HUES48 (cell line): ENCODE measurements around the gene FGD4.

Experiments
- H3K27ac ChIP-seq: one replicate; pipeline ENCODE4 v1.7.0; 2013; ENCODE audit warnings: low read depth, low read length, inconsistent platforms
- H3K27me3 ChIP-seq: 2 replicates; pipeline ENCODE4 v1.6.1; 2013; ENCODE audit warnings: mild to moderate bottlenecking, low read length; ENCODE audit not compliant: control insufficient read depth, insufficient read depth
- H3K36me3 ChIP-seq: 2 replicates; pipeline ENCODE4 v1.6.1; 2013; ENCODE audit warnings: low read length; ENCODE audit not compliant: control insufficient read depth, insufficient read depth
- H3K4me1 ChIP-seq: 2 replicates; pipeline ENCODE4 v1.6.1; 2013; ENCODE audit warnings: mild to moderate bottlenecking, low read length; ENCODE audit not compliant: control insufficient read depth, insufficient read depth
- H3K4me3 ChIP-seq: 2 replicates; pipeline ENCODE4 v1.5.1; 2013; ENCODE audit warnings: mild to moderate bottlenecking, low read depth, low read length
- H3K9ac ChIP-seq: 2 replicates; pipeline ENCODE4 v1.6.1; 2013; ENCODE audit warnings: mild to moderate bottlenecking, low read depth, low read length, moderate library complexity
- H3K9me3 ChIP-seq: 2 replicates; pipeline ENCODE4 v1.6.1; 2013; ENCODE audit warnings: low read length; ENCODE audit not compliant: control insufficient read depth, insufficient read depth

The FGD4 gene

GRCh38 chr12:32609966-32610365, 210.6 kb downstream of the FGD4 start:
- Histone ChIP-seq H3K9ac (no peak overlapping the region), H3K27me3 (no peaks in the 10 kb centered on the region), H3K36me3 (peaks cover 99% of the 10 kb centered on the region), H3K27ac (no peak overlapping the region), H3K4me3 (no peak overlapping the region), H3K9me3 (no peaks in the 10 kb centered on the region), H3K4me1 (0 out of 2 replicates have a peak, but pooled peaks cover 2% of the 10 kb centered on the region)

GRCh38 chr12:32611986-32612385, 212.6 kb downstream of the FGD4 start:
- Histone ChIP-seq H3K4me1 (no peaks in the 10 kb centered on the region), H3K9me3 (no peaks in the 10 kb centered on the region), H3K36me3 (peaks cover 99% of the 10 kb centered on the region), H3K27ac (no peak overlapping the region), H3K27me3 (no peaks in the 10 kb centered on the region), H3K9ac (no peak overlapping the region), H3K4me3 (no peak overlapping the region)

GRCh38 chr12:32612658-32613614, 213.6 kb downstream of the FGD4 start:
- Histone ChIP-seq H3K27ac (no peak overlapping the region), H3K27me3 (no peaks in the 10 kb centered on the region), H3K4me3 (no peak overlapping the region), H3K9ac (no peak overlapping the region), H3K36me3 (peaks cover 98% of the 10 kb centered on the region), H3K9me3 (no peaks in the 10 kb centered on the region), H3K4me1 (no peaks in the 10 kb centered on the region)

- H3K4me3 ChIP-seq = no peak overlapping the region
- H3K9me3 ChIP-seq = no peaks in the 10 kb centered on the region
- peaks cover 90% of the 10 kb centered on the region for H3K36me3 ChIP-seq
- no peak overlapping the region for H3K9ac ChIP-seq
- no peaks in the 10 kb centered on the region for H3K4me1 ChIP-seq
- H3K27me3 ChIP-seq = no peaks in the 10 kb centered on the region
- no peak overlapping the region for H3K27ac ChIP-seq
Measured at GRCh38 chr12:32615441-32615840, 216.1 kb downstream of the FGD4 start.

- Histone ChIP-seq H3K27ac (no peak overlapping the region), H3K27me3 (no peaks in the 10 kb centered on the region)
Measured at GRCh38 chr12:32617534-32617933, 218.2 kb downstream of the FGD4 start.

GRCh38 chr12:32618115-32618514, 218.8 kb downstream of the FGD4 start:
- Histone ChIP-seq H3K36me3 (peaks cover 86% of the 10 kb centered on the region), H3K9me3 (no peaks in the 10 kb centered on the region), H3K27ac (no peak overlapping the region), H3K9ac (no peak overlapping the region), H3K27me3 (no peaks in the 10 kb centered on the region), H3K4me3 (no peak overlapping the region), H3K4me1 (no peaks in the 10 kb centered on the region)

More at GRCh38 chr12:32617534-32617933, 218.2 kb downstream of the FGD4 start:
- Histone ChIP-seq H3K4me3 (no peak overlapping the region), H3K4me1 (no peaks in the 10 kb centered on the region), H3K9ac (no peak overlapping the region), H3K36me3 (peaks cover 88% of the 10 kb centered on the region), H3K9me3 (no peaks in the 10 kb centered on the region)

- Histone ChIP-seq H3K27me3 (no peaks in the 10 kb centered on the region), H3K27ac (no peak overlapping the region), H3K9ac (no peak overlapping the region), H3K36me3 (peaks cover 86% of the 10 kb centered on the region), H3K4me1 (no peaks in the 10 kb centered on the region), H3K4me3 (no peak overlapping the region), H3K9me3 (no peaks in the 10 kb centered on the region)
Measured at GRCh38 chr12:32627976-32628375, 228.6 kb downstream of the FGD4 start.

- Histone ChIP-seq H3K4me3 (no peak overlapping the region), H3K36me3 (peaks cover 82% of the 10 kb centered on the region), H3K27ac (no peak overlapping the region), H3K27me3 (no peaks in the 10 kb centered on the region), H3K4me1 (no peaks in the 10 kb centered on the region), H3K9me3 (no peaks in the 10 kb centered on the region), H3K9ac (no peak overlapping the region)
Measured at GRCh38 chr12:32641287-32641901, 242.0 kb downstream of the FGD4 start.

- H3K4me3 ChIP-seq = no peak overlapping the region
- no peak overlapping the region for H3K27ac ChIP-seq
- H3K9ac ChIP-seq = no peak overlapping the region
- H3K27me3 ChIP-seq = no peaks in the 10 kb centered on the region
- H3K36me3 ChIP-seq = peaks cover 59% of the 10 kb centered on the region
- no peaks in the 10 kb centered on the region for H3K9me3 ChIP-seq
- no peaks in the 10 kb centered on the region for H3K4me1 ChIP-seq
Measured at GRCh38 chr12:32644431-32644830, 245.1 kb downstream of the FGD4 start.

GRCh38 chr12:32647275-32647674, 247.9 kb downstream of the FGD4 start:
- Histone ChIP-seq H3K9ac (no peak overlapping the region), H3K27me3 (no peaks in the 10 kb centered on the region), H3K27ac (no peak overlapping the region), H3K4me3 (no peak overlapping the region), H3K9me3 (no peaks in the 10 kb centered on the region), H3K4me1 (no peaks in the 10 kb centered on the region), H3K36me3 (peaks cover 31% of the 10 kb centered on the region)

GRCh38 chr12:32650508-32650907, 251.2 kb downstream of the FGD4 start:
- Histone ChIP-seq H3K27me3 (no peaks in the 10 kb centered on the region), H3K9ac (no peak overlapping the region), H3K36me3 (peaks cover 3% of the 10 kb centered on the region), H3K4me1 (no peaks in the 10 kb centered on the region), H3K4me3 (no peak overlapping the region), H3K9me3 (no peaks in the 10 kb centered on the region), H3K27ac (no peak overlapping the region)
